K562 (cell line): ENCODE data around the gene PCDHA7. TPM values are rescaled to one million over a fixed set of nuclear protein-coding genes. Genes with fewer than 3 reads are reported as not detected.

Experiments used
- ATAC-seq: fragments of 200-7000 bp; cut with Tn5 transposase; 3 replicates; pipeline ENCODE4 v1.9.1; 2020; ENCODE audit warnings: moderate library complexity
- BruUV-seq: library from RNA; stranded (reverse); fragments of 400-500 nt; replicated peaks from 2 replicates; lab custom pipeline; 2021; lab: Mats Ljungman, UMichigan
- CTCF ChIA-PET: fragments of 300-600 bp; formaldehyde crosslinking; extraction: SDS; loops from one replicate; lab custom pipeline; 2021; ENCODE audit warnings: low intra/inter-chr PET ratio; lab: Yijun Ruan, JAX
- POLR2A ChIA-PET: fragments of 300-600, 350-650 bp; sonication (Branson Sonifier 250); formaldehyde crosslinking; extraction: SDS; loops from one replicate; lab custom pipeline; 2021; ENCODE audit warnings: antibody characterized with exemption, inconsistent platforms; lab: Yijun Ruan, JAX
- DNase-seq, 4 experiments: peaks; one replicate each; pipeline versions ENCODE4 v3.0.0 to v3.0.0-alpha.2; 2011 to 2018; ENCODE audit warnings: low spot score in 3 of 4, mixed read lengths in 3 of 4; ENCODE audit errors: extremely low read depth in 1 of 4
- FAIRE-seq: peaks from 2 replicates; lab custom pipeline; 2011; peaks lifted over from hg19 to GRCh38; lab: Jason Lieb, UNC
- H2AFZ ChIP-seq: 2 replicates; pipeline ENCODE4 v1.6.0; 2011; ENCODE audit warnings: low read depth, low read length, control low read depth, inconsistent platforms
- H3K27ac ChIP-seq: fragments of 200-600 bp; 3 replicates; pipeline ENCODE4 v1.8.0; 2011; ENCODE audit warnings: low read depth, mild to moderate bottlenecking, control low read depth, inconsistent platforms, low read length, moderate library complexity, mixed read lengths; ENCODE audit errors: extremely low read depth
- H3K27me3 ChIP-seq, 2 experiments: fragments of 300-600 bp in 1 of 2; 2 replicates in 1 of 2; 3 replicates in 1 of 2; pipeline versions ENCODE4 v1.6.0 to v1.8.0; 2011; ENCODE audit warnings: inconsistent platforms in 2 of 2, low read length in 2 of 2, mild to moderate bottlenecking in 1 of 2, mixed read lengths in 1 of 2, moderate library complexity in 1 of 2; ENCODE audit not compliant: control insufficient read depth in 2 of 2, insufficient read depth in 2 of 2
- H3K36me3 ChIP-seq: fragments of 300-600 bp; 3 replicates; pipeline ENCODE4 v1.8.0; 2011; ENCODE audit warnings: mild to moderate bottlenecking, low read length, inconsistent platforms; ENCODE audit not compliant: control insufficient read depth, insufficient read depth
- H3K4me1 ChIP-seq, 2 experiments: fragments of 200-600 bp in 1 of 2; replicated peaks in 1 of 2; 2 replicates in 1 of 2; 3 replicates in 1 of 2; pipeline versions ENCODE4 v1.5.1 to v1.8.0; 2011; ENCODE audit warnings: inconsistent platforms in 2 of 2, low read length in 2 of 2, mild to moderate bottlenecking in 1 of 2, mixed read lengths in 1 of 2, moderate library complexity in 1 of 2; ENCODE audit not compliant: control insufficient read depth in 2 of 2, insufficient read depth in 2 of 2
- H3K4me2 ChIP-seq: 2 replicates; pipeline ENCODE4 v1.6.1; 2011; ENCODE audit warnings: low read length, control low read depth, inconsistent platforms, mixed read lengths; ENCODE audit not compliant: insufficient read depth
- H3K4me3 ChIP-seq: fragments of 200-600 bp; sonication (generic), shearing (Covaris generic); 2 replicates; pipeline ENCODE4 v1.5.1; 2016; ENCODE audit warnings: control low read depth, inconsistent platforms
- H3K79me2 ChIP-seq: fragments of 200-600 bp; 3 replicates; pipeline ENCODE4 v1.8.0; 2011; ENCODE audit warnings: low read length, inconsistent platforms; ENCODE audit not compliant: control insufficient read depth, insufficient read depth
- H3K9ac ChIP-seq, 2 experiments: 2 replicates each; pipeline versions ENCODE4 v1.6.0 to v1.6.1; 2011; ENCODE audit warnings: low read depth in 2 of 2, low read length in 2 of 2, control low read depth in 1 of 2, inconsistent platforms in 1 of 2, mild to moderate bottlenecking in 1 of 2, mixed read lengths in 1 of 2; ENCODE audit not compliant: insufficient read depth in 1 of 2
- H3K9me1 ChIP-seq: one replicate; pipeline ENCODE4 v1.6.0; 2011; ENCODE audit warnings: inconsistent platforms, mild to moderate bottlenecking, low read length, moderate library complexity; ENCODE audit not compliant: control insufficient read depth, insufficient read depth
- H3K9me3 ChIP-seq: replicated peaks from 2 replicates; pipeline ENCODE4 v1.5.1; 2011; ENCODE audit warnings: low read depth, low read length, inconsistent platforms; ENCODE audit not compliant: control insufficient read depth, insufficient read depth
- H4K20me1 ChIP-seq: replicated peaks from 2 replicates; pipeline ENCODE4 v1.6.1; 2011; ENCODE audit warnings: low read length, inconsistent platforms, mixed read lengths; ENCODE audit not compliant: control insufficient read depth, insufficient read depth
- CHD2 ChIP-seq: IDR thresholded peaks from 2 replicates; pipeline ENCODE4 v1.6.1; 2011; ENCODE audit warnings: low read depth, low read length
- DACH1 ChIP-seq: fragments of 450-650 bp; IDR thresholded peaks from 2 replicates; pipeline ENCODE4 v1.6.1; 2018; ENCODE audit not compliant: partially characterized antibody
- HCFC1 ChIP-seq: IDR thresholded peaks from 2 replicates; pipeline ENCODE4 v1.6.1; 2012; ENCODE audit warnings: low read depth, low read length, improper control_type of control experiment
- HDAC6 ChIP-seq: IDR thresholded peaks from 2 replicates; pipeline ENCODE4 v1.6.1; 2012; ENCODE audit warnings: low read depth, mild to moderate bottlenecking, control low read depth, inconsistent platforms, low read length, moderate library complexity
- HMG20B ChIP-seq: fragments of 250-450 bp; sonication (Bioruptor Pico); IDR thresholded peaks from 2 replicates; pipeline ENCODE4 v1.5.0; 2021; ENCODE audit warnings: mild to moderate bottlenecking
- KDM5B ChIP-seq: fragments of 200-600 bp; sonication (generic); IDR thresholded peaks from 2 replicates; pipeline ENCODE4 v1.6.1; 2012; ENCODE audit warnings: low read depth, mild to moderate bottlenecking, moderate library complexity, low read length, control low read depth, inconsistent platforms; ENCODE audit not compliant: insufficient replicate concordance
- LEF1 ChIP-seq: fragments of 450-650 bp; IDR thresholded peaks from 2 replicates; pipeline ENCODE4 v1.6.1; 2016; ENCODE audit warnings: mild to moderate bottlenecking
- NCOA1 ChIP-seq: fragments of 450-650 bp; IDR thresholded peaks from 2 replicates; pipeline ENCODE4 v1.6.1; 2016; ENCODE audit warnings: low read depth
- NR3C1 ChIP-seq: sonication (generic); formaldehyde crosslinking; IDR thresholded peaks from 2 replicates; pipeline ENCODE4 v1.8.1; 2022; ENCODE audit warnings: missing genetic modification reagents
- SFPQ ChIP-seq: fragments of 200-400 bp; formaldehyde crosslinking; IDR thresholded peaks from 2 replicates; pipeline ENCODE4 v1.6.1; 2017; ENCODE audit warnings: mild to moderate bottlenecking, low read depth, low read length, moderate library complexity
- ZHX1 ChIP-seq: fragments of 150-350 bp; conservative IDR thresholded peaks from 2 replicates; pipeline ENCODE4 v1.6.1; 2014; ENCODE audit warnings: low read length
- ZNF232 ChIP-seq: sonication (generic); formaldehyde crosslinking; IDR thresholded peaks from 2 replicates; pipeline ENCODE4 v1.8.0; 2022; ENCODE audit warnings: mild to moderate bottlenecking, missing genetic modification reagents
- ZNF408 ChIP-seq: fragments of 250-450 bp; sonication (Bioruptor Pico); IDR thresholded peaks from 2 replicates; pipeline ENCODE4 v1.4.0; 2020; ENCODE audit warnings: low read depth, mild to moderate bottlenecking, moderate library complexity
- ZNF780A ChIP-seq: fragments of 250-450 bp; sonication (Bioruptor Pico); IDR thresholded peaks from 2 replicates; pipeline ENCODE4 v1.5.0; 2021; ENCODE audit warnings: mild to moderate bottlenecking
- WGBS: fragments of 100-300 bp; shearing (Covaris generic); methylation state at CpG from one replicate; pipeline ENCODE4 v1.1.6; 2016; ENCODE audit warnings: low coverage, mixed read lengths; ENCODE audit not compliant: insufficient coverage; ENCODE audit errors: missing lambda C conversion rate; 5-methylcytosine and 5-hydroxymethylcytosine counted together
- in situ Hi-C: fragments of 300-500 bp; cut with MboI; formaldehyde crosslinking; loops from 4 replicates; pipeline ENCODE4 v1.15.0; 2018; ENCODE audit warnings: inconsistent platforms, mixed read lengths
- intact Hi-C: fragments of 100-400 bp; cut with micrococcal nuclease; formaldehyde crosslinking; loops from 2 replicates; pipeline ENCODE4 v1.14.2; 2022
- polyA plus RNA-seq, 8 experiments: library from polyadenylated mRNA; depleted of rRNA in 4 of 8; stranded (reverse) in 5 of 8; unstranded in 3 of 8; fragments of >200 nt; fragmentation: Nextera tagmentation in 2 of 8; fragmentation: Illumina TruSeq in 1 of 8; extraction: Ambion mirVana in 2 of 8; extraction: Trizol in 1 of 8; gene quantifications; 2 replicates each; pipeline versions ENCODE4 v1.2.1 to v1.2.3, GENCODE V29; 2011 to 2014; ENCODE audit warnings: inconsistent platforms in 1 of 8, missing spikeins in 1 of 8
- total RNA-seq, 7 experiments: library from RNA; depleted of rRNA in 6 of 7; stranded (reverse); fragments of >200 nt in 6 of 7; fragmentation: Illumina TruSeq in 2 of 7; extraction: Trizol in 2 of 7; gene quantifications; 2 replicates each; pipeline versions ENCODE4 v1.2.1 to v1.2.3, GENCODE V29; 2011 to 2021; ENCODE audit warnings: low replicate concordance in 1 of 7
- TF ChIP-seq, protein P1 (sequence below): fragments of 250-450 bp; sonication (Bioruptor Pico); IDR thresholded peaks from 2 replicates; pipeline ENCODE4 v1.4.0; 2020
- TF ChIP-seq, protein P2 (sequence below): fragments of 250-450 bp; sonication (Bioruptor Pico); IDR thresholded peaks from 2 replicates; pipeline ENCODE4 v1.6.1; 2021; ENCODE audit warnings: mild to moderate bottlenecking

Gene PCDHA7
- total and polyA plus RNA-seq, 9 of the 15 experiments (the other 6 are each of a cell fraction or from before 2014, with no cell fraction given): not detected

- DNase-seq (no peak), ATAC-seq (no peak), FAIRE-seq (no peak)
- Histone ChIP-seq H3K9me3 (no peaks in the 10 kb centered on the region), H3K27ac (no peak overlapping the region), H3K9ac (no peak overlapping the region), H2AFZ (no peak overlapping the region), H4K20me1 (no peaks in the 10 kb centered on the region), H3K4me3 (no peak overlapping the region), H3K4me2 (no peak overlapping the region), H3K9me1 (no peaks in the 10 kb centered on the region), H3K36me3 (no peaks in the 10 kb centered on the region), H3K4me1 (no peaks in the 10 kb centered on the region; a peak in 1 of 5 replicates), H3K79me2 (no peaks in the 10 kb centered on the region), H3K27me3 (no peaks in the 10 kb centered on the region)
- ChIA-PET POLR2A (no interaction called here), CTCF (no interaction called here)
- 32% methylated on average over 31 of the region's 39 CpGs for WGBS
- intact Hi-C loops: no loop called here
- BruUV-seq: no TSS peak
- in situ Hi-C loops: no loop called here
- no peak for TF ChIP-seq ZNF780A (CRISPR knock-in tag)
- TF ChIP-seq, protein P1, sequence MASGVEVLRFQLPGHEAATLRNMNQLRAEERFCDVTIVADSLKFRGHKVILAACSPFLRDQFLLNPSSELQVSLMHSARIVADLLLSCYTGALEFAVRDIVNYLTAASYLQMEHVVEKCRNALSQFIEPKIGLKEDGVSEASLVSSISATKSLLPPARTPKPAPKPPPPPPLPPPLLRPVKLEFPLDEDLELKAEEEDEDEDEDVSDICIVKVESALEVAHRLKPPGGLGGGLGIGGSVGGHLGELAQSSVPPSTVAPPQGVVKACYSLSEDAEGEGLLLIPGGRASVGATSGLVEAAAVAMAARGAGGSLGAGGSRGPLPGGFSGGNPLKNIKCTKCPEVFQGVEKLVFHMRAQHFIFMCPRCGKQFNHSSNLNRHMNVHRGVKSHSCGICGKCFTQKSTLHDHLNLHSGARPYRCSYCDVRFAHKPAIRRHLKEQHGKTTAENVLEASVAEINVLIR (CRISPR knock-in tag): no peak
- no peak for TF ChIP-seq HMG20B (CRISPR knock-in tag)
- TF ChIP-seq LEF1: no peak
- TF ChIP-seq SFPQ: no peak
- TF ChIP-seq NCOA1: no peak
- TF ChIP-seq ZNF232 (CRISPR knock-in tag): no peak
- TF ChIP-seq KDM5B: no peak
- TF ChIP-seq, protein P2, sequence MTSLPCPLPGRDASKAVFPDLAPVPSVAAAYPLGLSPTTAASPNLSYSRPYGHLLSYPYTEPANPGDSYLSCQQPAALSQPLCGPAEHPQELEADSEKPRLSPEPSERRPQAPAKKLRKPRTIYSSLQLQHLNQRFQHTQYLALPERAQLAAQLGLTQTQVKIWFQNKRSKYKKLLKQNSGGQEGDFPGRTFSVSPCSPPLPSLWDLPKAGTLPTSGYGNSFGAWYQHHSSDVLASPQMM (CRISPR knock-in tag): no peak
- TF ChIP-seq NR3C1 (CRISPR knock-in tag): no peak
- TF ChIP-seq CHD2: no peak
- TF ChIP-seq HDAC6: no peak
- no peak for TF ChIP-seq DACH1
- no peak for TF ChIP-seq HCFC1
- TF ChIP-seq ZHX1: no peak
- TF ChIP-seq ZNF408: no peak
These were observed 37.4 kb upstream of the PCDHA7 start for GRCh38 chr5:140796718-140797095.
